CD4-positive, CD25-positive, alpha-beta regulatory T cell (primary cell): ENCODE results near the gene ZNF407. TPM values are rescaled to one million over a fixed set of nuclear protein-coding genes. Genes with fewer than 3 reads are reported as not detected.

Experiments used
- ATAC-seq, 2 donors: fragments of 150-1000 bp; cut with Tn5 transposase; one replicate each; pipeline ENCODE4 v1.10.0; 2021; ENCODE audit warnings: low read depth in 2 of 2, moderate number of reproducible peaks in 2 of 2, moderate library complexity in 1 of 2
- DNase-seq, 3 donors: peaks; one replicate each; pipeline versions ENCODE4 v3.0.0 to v3.0.0-alpha.2; 2012 to 2022; ENCODE audit warnings: mixed read lengths in 1 of 3
- H3K27ac ChIP-seq: one replicate; pipeline ENCODE4 v1.7.0; 2013; ENCODE audit warnings: mild to moderate bottlenecking, low read length; ENCODE audit not compliant: insufficient read depth, poor library complexity, severe bottlenecking
- H3K27me3 ChIP-seq: one replicate; pipeline ENCODE4 v1.7.0; 2013; ENCODE audit warnings: low read length; ENCODE audit not compliant: control insufficient read depth, insufficient read depth
- H3K36me3 ChIP-seq: one replicate; pipeline ENCODE4 v1.7.0; 2013; ENCODE audit warnings: mild to moderate bottlenecking, low read length, moderate library complexity; ENCODE audit not compliant: control insufficient read depth, insufficient read depth
- H3K4me1 ChIP-seq: 2 replicates; pipeline ENCODE4 v1.7.0; 2013; ENCODE audit warnings: mild to moderate bottlenecking, low read length; ENCODE audit not compliant: insufficient read depth, control insufficient read depth, poor library complexity, severe bottlenecking
- H3K4me3 ChIP-seq: one replicate; pipeline ENCODE4 v1.7.0; 2013; ENCODE audit warnings: low read depth, mild to moderate bottlenecking, low read length, moderate library complexity
- H3K9me3 ChIP-seq, 2 experiments: 1 replicate in 1 of 2; 2 replicates in 1 of 2; pipeline ENCODE4 v1.7.0; 2013; ENCODE audit warnings: low read length in 2 of 2, mild to moderate bottlenecking in 1 of 2, moderate library complexity in 1 of 2; ENCODE audit not compliant: control insufficient read depth in 2 of 2
- H3K27ac Mint-ChIP-seq, 3 donors: one replicate each; pipeline ENCODE4 v1.8.0; 2020 to 2022; ENCODE audit warnings: mild to moderate bottlenecking in 3 of 3, mixed read lengths in 3 of 3, moderate library complexity in 2 of 3
- H3K27me3 Mint-ChIP-seq: one replicate; pipeline ENCODE4 v1.8.0; 2022; ENCODE audit warnings: mild to moderate bottlenecking, mixed read lengths
- H3K36me3 Mint-ChIP-seq: one replicate; pipeline ENCODE4 v1.8.0; 2020; ENCODE audit warnings: mixed read lengths
- H3K4me1 Mint-ChIP-seq, 4 donors: one replicate each; pipeline ENCODE4 v1.8.0; 2020 to 2022; ENCODE audit warnings: mixed read lengths in 4 of 4, mild to moderate bottlenecking in 1 of 4
- H3K4me3 Mint-ChIP-seq, 4 donors: one replicate each; pipeline ENCODE4 v1.8.0; 2020 to 2022; ENCODE audit warnings: mild to moderate bottlenecking in 4 of 4, mixed read lengths in 4 of 4, moderate library complexity in 3 of 4
- H3K9me3 Mint-ChIP-seq, 7 donors: one replicate each; pipeline ENCODE4 v1.8.0; 2020 to 2022; ENCODE audit warnings: mixed read lengths in 7 of 7, mild to moderate bottlenecking in 3 of 7, moderate library complexity in 2 of 7
- polyA plus RNA-seq, 4 donors: library from polyadenylated mRNA; unstranded; fragments of 300-500 nt; fragmentation: Illumina TruSeq; gene quantifications; one replicate each; pipeline ENCODE4 v1.2.3, GENCODE V29; 2021
- total RNA-seq: library from RNA; stranded (reverse); gene quantifications from one replicate; pipeline ENCODE4 v1.2.3, GENCODE V29; 2022

The ZNF407 gene
- total and polyA plus RNA-seq, 5 donors from 2014 or later, result 2.0 to 34.0 (median 3.8) TPM

- Mint-ChIP-seq H3K4me1 (peaks cover 0 to 4% (median 0%) of the 10 kb centered on the region in 4 donors), H3K4me3 (no peak overlapping the region), H3K36me3 (peaks cover 27% of the 10 kb centered on the region), H3K9me3 (no peaks in the 10 kb centered on the region), H3K27me3 (no peaks in the 10 kb centered on the region), H3K27ac (peak overlapping the region in 1 of 3 donors; percentile 34)
- DNase-seq, result no peak
- Histone ChIP-seq H3K9me3 (no peaks in the 10 kb centered on the region), H3K36me3 (no peaks in the 10 kb centered on the region), H3K27ac (no peak overlapping the region), H3K4me3 (no peak overlapping the region), H3K27me3 (no peaks in the 10 kb centered on the region), H3K4me1 (no peaks in the 10 kb centered on the region)
- ATAC-seq, result no peak
Measured at GRCh38 chr18:75051757-75052156, 454.1 kb downstream of the ZNF407 start.

- Histone ChIP-seq H3K9me3 (no peaks in the 10 kb centered on the region), H3K36me3 (no peaks in the 10 kb centered on the region), H3K27me3 (no peaks in the 10 kb centered on the region), H3K4me1 (no peaks in the 10 kb centered on the region), H3K27ac (no peak overlapping the region), H3K4me3 (no peak overlapping the region)
- H3K9me3 Mint-ChIP-seq, result no peaks in the 10 kb centered on the region
- H3K4me1 Mint-ChIP-seq, result peaks cover 0 to 4% (median 0%) of the 10 kb centered on the region in 4 donors
- H3K27ac Mint-ChIP-seq, result no peak overlapping the region
- no peaks in the 10 kb centered on the region for H3K27me3 Mint-ChIP-seq
- ATAC-seq, result no peak
- H3K36me3 Mint-ChIP-seq, result peaks cover 26% of the 10 kb centered on the region
- no peak for DNase-seq
- no peak overlapping the region for H3K4me3 Mint-ChIP-seq
Measured at GRCh38 chr18:75052475-75052874, 454.8 kb downstream of the ZNF407 start.

- no peaks in the 10 kb centered on the region for H3K36me3 ChIP-seq
- no peaks in the 10 kb centered on the region for H3K27me3 ChIP-seq
- H3K9me3 ChIP-seq, result no peaks in the 10 kb centered on the region
- H3K4me1 Mint-ChIP-seq, result peaks cover 0 to 4% (median 0%) of the 10 kb centered on the region in 4 donors
- no peaks in the 10 kb centered on the region for H3K9me3 Mint-ChIP-seq
- no peaks in the 10 kb centered on the region for H3K27me3 Mint-ChIP-seq
- ATAC-seq (no peak), DNase-seq (no peak)
- H3K27ac ChIP-seq, result no peak overlapping the region
- no peaks in the 10 kb centered on the region for H3K4me1 ChIP-seq
- H3K4me3 ChIP-seq, result no peak overlapping the region
- no peak overlapping the region for H3K27ac Mint-ChIP-seq
- H3K4me3 Mint-ChIP-seq, result no peak overlapping the region
- H3K36me3 Mint-ChIP-seq, result peaks cover 21% of the 10 kb centered on the region
Measured at GRCh38 chr18:75053028-75053629, 455.5 kb downstream of the ZNF407 start.

GRCh38 chr18:75054046-75054445 lies 456.4 kb downstream of the ZNF407 start:
- Mint-ChIP-seq H3K4me1 (peaks cover 0 to 4% (median 0%) of the 10 kb centered on the region in 4 donors), H3K4me3 (no peak overlapping the region), H3K27me3 (no peaks in the 10 kb centered on the region), H3K36me3 (peaks cover 20% of the 10 kb centered on the region), H3K9me3 (no peaks in the 10 kb centered on the region), H3K27ac (peak overlapping the region in 1 of 3 donors; percentile 41)
- Histone ChIP-seq H3K27me3 (no peaks in the 10 kb centered on the region), H3K27ac (no peak overlapping the region), H3K9me3 (no peaks in the 10 kb centered on the region), H3K36me3 (no peaks in the 10 kb centered on the region), H3K4me3 (no peak overlapping the region), H3K4me1 (no peaks in the 10 kb centered on the region)
- DNase-seq, result no peak
- no peak for ATAC-seq

GRCh38 chr18:75054611-75055010 lies 456.9 kb downstream of the ZNF407 start:
- Mint-ChIP-seq H3K9me3 (no peaks in the 10 kb centered on the region), H3K4me1 (peaks cover 0 to 4% (median 0%) of the 10 kb centered on the region in 4 donors), H3K4me3 (no peak overlapping the region), H3K27me3 (no peaks in the 10 kb centered on the region), H3K27ac (peak overlapping the region in 1 of 3 donors; percentile 41), H3K36me3 (peaks cover 25% of the 10 kb centered on the region)
- H3K27me3 ChIP-seq, result no peaks in the 10 kb centered on the region
- H3K9me3 ChIP-seq, result no peaks in the 10 kb centered on the region
- H3K4me1 ChIP-seq, result no peaks in the 10 kb centered on the region
- ATAC-seq (no peak), DNase-seq (no peak)
- no peak overlapping the region for H3K27ac ChIP-seq
- no peaks in the 10 kb centered on the region for H3K36me3 ChIP-seq
- no peak overlapping the region for H3K4me3 ChIP-seq

GRCh38 chr18:75057169-75057960 lies 459.7 kb downstream of the ZNF407 start:
- Mint-ChIP-seq H3K36me3 (peaks cover 27% of the 10 kb centered on the region), H3K4me3 (no peak overlapping the region), H3K27me3 (no peaks in the 10 kb centered on the region), H3K4me1 (peaks cover 0 to 4% (median 0%) of the 10 kb centered on the region in 4 donors), H3K27ac (peak overlapping the region in 1 of 3 donors; percentile 45), H3K9me3 (peaks cover 0 to 2% (median 0%) of the 10 kb centered on the region in 7 donors)
- DNase-seq (peak in 1 of 3 donors; percentile 13), ATAC-seq (no peak)
- no peaks in the 10 kb centered on the region for H3K4me1 ChIP-seq
- H3K4me3 ChIP-seq, result no peak overlapping the region
- H3K36me3 ChIP-seq, result no peaks in the 10 kb centered on the region
- H3K27ac ChIP-seq, result no peak overlapping the region
- no peaks in the 10 kb centered on the region for H3K27me3 ChIP-seq
- H3K9me3 ChIP-seq, result no peaks in the 10 kb centered on the region

GRCh38 chr18:75060185-75060584 lies 462.5 kb downstream of the ZNF407 start:
- Histone ChIP-seq H3K27me3 (no peaks in the 10 kb centered on the region), H3K27ac (no peak overlapping the region), H3K9me3 (no peaks in the 10 kb centered on the region), H3K4me3 (no peak overlapping the region), H3K36me3 (peaks cover 5% of the 10 kb centered on the region), H3K4me1 (no peaks in the 10 kb centered on the region)
- ATAC-seq (no peak), DNase-seq (no peak)
- H3K4me1 Mint-ChIP-seq, result peaks cover 0 to 4% (median 2%) of the 10 kb centered on the region in 4 donors
- peaks cover 0 to 2% (median 0%) of the 10 kb centered on the region in 7 donors for H3K9me3 Mint-ChIP-seq
- H3K4me3 Mint-ChIP-seq, result no peak overlapping the region
- no peaks in the 10 kb centered on the region for H3K27me3 Mint-ChIP-seq
- H3K27ac Mint-ChIP-seq, result no peak overlapping the region
- H3K36me3 Mint-ChIP-seq, result peaks cover 30% of the 10 kb centered on the region
